ENCODE measurements around the gene AUH.

Gene AUH

DNA sequence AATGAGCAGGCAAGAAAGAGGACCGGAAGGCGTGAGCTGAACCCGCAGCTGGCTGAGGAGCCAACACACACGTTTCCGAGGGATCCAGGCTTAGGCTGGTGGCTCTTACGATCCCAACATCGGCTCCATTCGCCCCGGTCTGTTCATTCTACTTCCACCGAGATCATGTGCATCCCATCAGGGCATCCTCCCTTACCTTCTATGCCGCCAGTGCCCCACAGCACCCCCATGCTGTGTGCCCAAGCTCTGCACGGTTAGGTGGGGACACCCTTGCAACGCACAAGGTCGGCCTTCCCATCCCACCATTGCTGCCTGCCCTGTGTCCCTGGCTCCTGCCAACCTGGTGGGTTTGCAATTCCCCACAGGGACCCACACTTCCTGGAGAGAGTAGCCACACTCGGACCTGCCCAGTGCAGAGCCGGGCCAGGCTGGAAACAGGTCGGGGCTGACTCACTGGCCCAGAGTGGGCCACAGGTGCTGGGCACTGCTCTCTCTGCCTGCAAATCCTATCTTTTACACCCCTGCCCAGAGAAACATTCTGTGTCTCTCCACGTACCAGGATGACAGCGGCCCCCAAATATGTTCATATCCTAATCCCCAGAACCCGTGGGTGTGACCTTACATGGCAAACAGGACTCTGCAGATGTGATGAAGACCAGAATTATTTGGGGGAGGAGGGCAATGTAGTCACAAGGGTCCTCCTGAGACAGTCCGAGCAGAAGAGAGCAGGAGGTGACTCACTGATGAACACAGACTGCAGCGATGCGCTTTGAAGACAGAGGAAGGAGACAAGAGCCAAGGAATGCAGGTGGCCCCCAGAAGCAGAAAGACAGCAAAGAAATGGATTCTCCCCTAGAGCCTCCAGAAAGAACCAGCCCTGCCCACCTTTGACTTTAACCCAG, 182.2 kb downstream of the AUH start:
- Histone ChIP-seq H3K27me3 (ENCODE audit: control insufficient read depth in 1 of 2, insufficient read depth in 2 of 2, low read length in 2 of 2) (no peaks in the 10 kb centered on the region), H3K4me3 (ENCODE audit: low read length in 2 of 2) (no peak overlapping the region), H3K36me3 (ENCODE audit: control insufficient read depth in 2 of 2, insufficient read depth in 2 of 2, low read length in 2 of 2) (no peaks in the 10 kb centered on the region), H3K9ac (ENCODE audit: low read length in 2 of 2) (no peak overlapping the region), H3K27ac (ENCODE audit: low read length) (no peak overlapping the region), H3K4me1 (ENCODE audit: control insufficient read depth, insufficient read depth, low read length) (no peaks in the 10 kb centered on the region), H3K9me3 (ENCODE audit: control insufficient read depth in 2 of 2, low read length in 2 of 2) (no peaks in the 10 kb centered on the region)

DNA sequence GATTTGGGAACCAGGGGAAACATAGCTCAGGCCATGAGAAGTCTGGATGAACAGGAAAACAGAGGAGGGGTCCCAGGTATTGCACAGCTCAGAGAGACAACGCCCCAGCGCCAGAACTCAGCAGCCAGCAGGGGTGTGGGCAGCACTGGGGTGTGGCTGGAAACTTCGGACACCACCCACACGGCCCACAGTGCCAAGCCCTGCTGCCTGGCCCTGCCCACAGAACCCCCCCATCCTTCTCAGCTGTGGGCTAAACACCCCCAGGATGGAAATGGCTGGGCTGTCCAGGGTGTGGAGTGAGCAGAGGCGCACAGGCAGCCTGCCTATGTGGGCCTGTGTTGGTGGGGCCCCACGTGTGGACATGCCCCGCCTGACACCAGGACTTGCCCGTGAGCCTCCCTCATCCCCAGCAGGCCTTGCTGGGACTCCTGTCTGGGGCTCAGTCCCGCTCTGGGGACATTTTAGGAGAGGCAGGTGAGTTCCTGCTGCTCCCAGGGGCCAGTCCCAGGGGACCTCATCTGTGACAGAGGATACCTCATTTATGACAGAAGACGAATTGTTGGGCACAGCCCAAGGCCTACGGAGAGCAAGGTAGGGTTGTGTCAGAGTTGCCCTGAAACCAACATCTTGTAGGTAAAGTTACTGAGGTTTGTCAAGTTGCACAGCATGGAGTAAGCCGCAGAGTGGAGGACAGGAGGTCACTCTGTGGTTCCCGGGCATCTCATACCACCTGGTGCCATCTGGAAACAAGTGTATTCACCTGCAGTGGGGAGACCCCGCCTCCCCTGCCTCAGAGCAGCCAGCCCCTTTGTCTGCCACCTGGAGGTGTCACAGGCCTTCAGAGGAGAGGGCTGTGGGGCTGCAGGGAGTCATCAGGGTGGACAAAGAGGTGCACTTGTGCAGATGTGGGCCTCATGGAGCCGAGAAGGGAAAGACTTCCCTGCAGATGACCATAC, 183.2 kb downstream of the AUH start:
- Histone ChIP-seq H3K27ac (ENCODE audit: low read length) (no peak overlapping the region), H3K4me1 (ENCODE audit: control insufficient read depth, insufficient read depth, low read length) (no peaks in the 10 kb centered on the region), H3K36me3 (ENCODE audit: control insufficient read depth in 2 of 2, insufficient read depth in 2 of 2, low read length in 2 of 2) (no peaks in the 10 kb centered on the region), H3K9ac (ENCODE audit: low read length in 2 of 2) (no peak overlapping the region), H3K27me3 (ENCODE audit: control insufficient read depth in 1 of 2, insufficient read depth in 2 of 2, low read length in 2 of 2) (no peaks in the 10 kb centered on the region), H3K4me3 (ENCODE audit: low read length in 2 of 2) (no peak overlapping the region), H3K9me3 (ENCODE audit: control insufficient read depth in 2 of 2, low read length in 2 of 2) (no peaks in the 10 kb centered on the region)

DNA sequence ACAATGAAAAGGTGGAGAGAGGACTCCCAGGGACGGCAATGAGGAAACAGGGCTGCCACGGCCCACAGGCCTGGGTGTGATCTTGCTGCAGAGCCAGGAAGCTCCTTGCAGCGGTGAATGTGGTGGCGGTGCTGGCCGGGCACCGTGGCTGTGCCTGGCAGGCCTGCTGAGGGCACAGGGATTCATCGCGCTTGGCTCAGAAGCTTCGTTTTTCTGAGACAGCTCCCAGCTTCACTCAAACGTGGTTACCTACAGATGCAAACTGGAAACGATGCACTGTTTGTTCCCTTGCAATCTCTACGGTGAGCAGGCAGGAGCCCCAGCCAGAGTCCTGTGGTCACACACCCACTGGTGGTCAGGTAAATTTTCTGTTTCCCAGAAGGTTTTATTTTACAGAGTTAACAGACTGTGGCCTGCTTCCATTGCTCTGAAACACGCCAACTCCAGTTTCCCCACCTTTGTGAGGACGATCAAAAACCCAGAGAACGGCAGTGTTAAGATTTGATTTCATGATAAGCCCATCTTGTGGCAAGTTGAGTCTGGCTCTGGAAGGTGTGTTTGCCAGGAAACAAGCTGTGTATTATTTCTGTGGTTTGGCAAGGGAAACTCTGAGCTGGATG, 183.9 kb downstream of the AUH start:
- Histone ChIP-seq H3K4me1 (ENCODE audit: control insufficient read depth, insufficient read depth, low read length) (no peaks in the 10 kb centered on the region), H3K36me3 (ENCODE audit: control insufficient read depth in 2 of 2, insufficient read depth in 2 of 2, low read length in 2 of 2) (no peaks in the 10 kb centered on the region), H3K9ac (ENCODE audit: low read length in 2 of 2) (no peak overlapping the region), H3K9me3 (ENCODE audit: control insufficient read depth in 2 of 2, low read length in 2 of 2) (no peaks in the 10 kb centered on the region), H3K27me3 (ENCODE audit: control insufficient read depth in 1 of 2, insufficient read depth in 2 of 2, low read length in 2 of 2) (no peaks in the 10 kb centered on the region), H3K4me3 (ENCODE audit: low read length in 2 of 2) (no peak overlapping the region), H3K27ac (ENCODE audit: low read length) (no peak overlapping the region)

DNA sequence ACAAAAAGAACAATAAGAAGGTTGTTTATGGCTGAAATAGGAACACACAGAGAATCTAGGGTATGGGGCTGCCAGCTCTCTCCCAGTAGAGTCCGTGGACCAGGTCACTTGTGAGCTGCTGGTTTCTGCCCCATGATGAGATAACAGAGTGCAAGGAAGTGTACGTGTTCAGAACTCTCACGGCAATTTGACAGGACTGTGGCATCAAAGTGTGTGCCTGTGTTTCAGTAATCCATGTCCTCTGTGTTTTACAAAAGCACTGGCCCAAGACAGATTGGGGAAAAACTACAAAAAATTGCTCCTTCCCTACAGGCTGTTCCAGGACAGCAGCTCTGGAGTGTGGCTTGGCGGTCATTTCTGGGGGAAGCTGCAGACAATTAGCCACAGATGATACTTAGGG, 184.6 kb downstream of the AUH start:
- no peak overlapping the region for H3K9ac ChIP-seq (ENCODE audit: low read length in 2 of 2)
- no peaks in the 10 kb centered on the region for H3K36me3 ChIP-seq (ENCODE audit: control insufficient read depth in 2 of 2, insufficient read depth in 2 of 2, low read length in 2 of 2)
- H3K4me1 ChIP-seq (ENCODE audit: control insufficient read depth, insufficient read depth, low read length), result no peaks in the 10 kb centered on the region
- no peak overlapping the region for H3K4me3 ChIP-seq (ENCODE audit: low read length in 2 of 2)
- no peaks in the 10 kb centered on the region for H3K9me3 ChIP-seq (ENCODE audit: control insufficient read depth in 2 of 2, low read length in 2 of 2)
- H3K27ac ChIP-seq (ENCODE audit: low read length), result no peak overlapping the region
- no peaks in the 10 kb centered on the region for H3K27me3 ChIP-seq (ENCODE audit: control insufficient read depth in 1 of 2, insufficient read depth in 2 of 2, low read length in 2 of 2)

DNA sequence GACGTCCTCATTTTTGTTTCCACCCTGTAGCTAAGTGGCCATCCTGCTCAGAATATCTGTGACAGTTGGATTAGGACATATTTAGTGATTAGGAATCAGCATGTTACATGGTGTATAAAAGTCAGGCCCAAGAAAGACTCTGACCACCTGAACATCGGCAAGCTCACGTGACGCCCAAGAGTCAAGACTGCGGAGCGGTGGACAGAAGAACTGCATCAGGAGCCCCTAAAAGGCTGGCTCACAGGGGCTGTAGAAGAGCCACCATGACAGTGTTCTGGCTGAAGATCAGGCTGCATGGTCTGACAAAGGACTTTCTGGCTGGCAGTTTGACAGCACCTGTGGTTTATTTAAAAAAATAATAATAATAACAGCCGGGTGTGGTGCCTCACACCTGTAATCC, 185.3 kb downstream of the AUH start:
- Histone ChIP-seq H3K9ac (ENCODE audit: low read length in 2 of 2) (no peak overlapping the region), H3K4me3 (ENCODE audit: low read length in 2 of 2) (no peak overlapping the region), H3K36me3 (ENCODE audit: control insufficient read depth in 2 of 2, insufficient read depth in 2 of 2, low read length in 2 of 2) (no peaks in the 10 kb centered on the region), H3K27me3 (ENCODE audit: control insufficient read depth in 1 of 2, insufficient read depth in 2 of 2, low read length in 2 of 2) (no peaks in the 10 kb centered on the region), H3K27ac (ENCODE audit: low read length) (no peak overlapping the region), H3K9me3 (ENCODE audit: control insufficient read depth in 2 of 2, low read length in 2 of 2) (no peaks in the 10 kb centered on the region), H3K4me1 (ENCODE audit: control insufficient read depth, insufficient read depth, low read length) (no peaks in the 10 kb centered on the region)

DNA sequence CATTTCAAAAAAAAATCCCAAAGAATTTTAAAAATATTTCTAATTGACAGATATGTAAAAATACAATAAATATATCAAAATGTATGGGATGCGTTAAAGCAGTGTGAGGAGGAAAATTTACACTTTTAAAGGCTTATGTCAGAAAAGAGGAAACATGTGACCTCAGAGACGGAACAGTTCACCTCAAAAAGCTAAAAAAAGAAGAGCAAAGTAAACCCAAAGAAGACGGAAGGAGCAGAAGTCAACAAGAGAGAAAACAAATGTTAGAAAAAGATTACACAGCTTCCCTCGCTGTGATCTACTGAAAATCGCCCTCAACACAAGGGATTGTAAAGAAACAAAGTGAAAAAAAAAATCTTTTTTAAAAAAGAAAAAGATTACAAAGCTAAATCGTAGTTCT, 186.9 kb downstream of the AUH start:
- no peaks in the 10 kb centered on the region for H3K36me3 ChIP-seq (ENCODE audit: control insufficient read depth in 2 of 2, insufficient read depth in 2 of 2, low read length in 2 of 2)
- H3K4me1 ChIP-seq (ENCODE audit: control insufficient read depth, insufficient read depth, low read length), result no peaks in the 10 kb centered on the region
- H3K27me3 ChIP-seq (ENCODE audit: control insufficient read depth in 1 of 2, insufficient read depth in 2 of 2, low read length in 2 of 2), result no peaks in the 10 kb centered on the region
- no peak overlapping the region for H3K27ac ChIP-seq (ENCODE audit: low read length)
- H3K9ac ChIP-seq (ENCODE audit: low read length in 2 of 2), result no peak overlapping the region
- H3K4me3 ChIP-seq (ENCODE audit: low read length in 2 of 2), result no peak overlapping the region
- no peaks in the 10 kb centered on the region for H3K9me3 ChIP-seq (ENCODE audit: control insufficient read depth in 2 of 2, low read length in 2 of 2)

DNA sequence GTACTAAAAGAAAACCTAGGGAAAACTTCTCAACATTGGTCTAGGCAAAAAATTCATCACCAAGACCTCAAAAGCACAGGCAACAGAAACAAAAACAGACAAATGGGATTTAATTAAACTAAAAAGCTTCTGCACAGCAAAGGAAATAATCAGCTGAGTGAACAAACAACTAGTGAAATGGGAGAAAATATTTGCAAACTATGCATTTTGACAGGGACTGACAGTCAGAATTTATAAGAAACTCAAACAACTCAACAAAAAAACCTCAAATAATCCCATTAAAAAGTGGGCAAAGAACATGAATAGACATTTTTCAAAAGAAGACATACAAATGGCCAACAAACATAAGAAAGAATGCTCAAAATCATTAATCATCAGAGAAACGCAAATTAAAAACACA, 189.4 kb downstream of the AUH start:
- Histone ChIP-seq H3K9ac (ENCODE audit: low read length in 2 of 2) (no peak overlapping the region), H3K4me3 (ENCODE audit: low read length in 2 of 2) (no peak overlapping the region), H3K27me3 (ENCODE audit: control insufficient read depth in 1 of 2, insufficient read depth in 2 of 2, low read length in 2 of 2) (no peaks in the 10 kb centered on the region), H3K4me1 (ENCODE audit: control insufficient read depth, insufficient read depth, low read length) (no peaks in the 10 kb centered on the region), H3K9me3 (ENCODE audit: control insufficient read depth in 2 of 2, low read length in 2 of 2) (peaks cover 0 to 2% of the 10 kb centered on the region in 2 donors), H3K36me3 (ENCODE audit: control insufficient read depth in 2 of 2, insufficient read depth in 2 of 2, low read length in 2 of 2) (no peaks in the 10 kb centered on the region), H3K27ac (ENCODE audit: low read length) (no peak overlapping the region)

DNA sequence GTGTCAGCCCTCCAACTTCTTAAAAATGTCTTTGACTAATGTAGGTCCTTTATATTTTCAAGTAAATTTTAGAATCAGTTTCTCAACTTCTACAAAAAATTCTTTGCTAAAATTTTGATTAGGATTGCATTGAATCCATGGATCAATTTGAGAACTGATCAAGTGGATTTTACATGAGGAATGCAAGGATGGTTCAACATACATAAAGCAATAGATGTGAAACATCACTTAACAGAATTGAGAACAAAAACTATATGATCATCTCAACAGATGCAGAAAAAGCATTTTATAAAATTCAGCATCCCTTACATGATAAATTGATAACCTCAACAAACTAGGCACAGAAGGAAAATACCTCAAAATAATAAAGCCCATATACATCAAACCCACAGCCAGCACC, 190.8 kb downstream of the AUH start:
- Histone ChIP-seq H3K9me3 (ENCODE audit: control insufficient read depth in 2 of 2, low read length in 2 of 2) (peaks cover 0 to 2% of the 10 kb centered on the region in 2 donors), H3K4me1 (ENCODE audit: control insufficient read depth, insufficient read depth, low read length) (no peaks in the 10 kb centered on the region), H3K27me3 (ENCODE audit: control insufficient read depth in 1 of 2, insufficient read depth in 2 of 2, low read length in 2 of 2) (no peaks in the 10 kb centered on the region), H3K9ac (ENCODE audit: low read length in 2 of 2) (no peak overlapping the region), H3K36me3 (ENCODE audit: control insufficient read depth in 2 of 2, insufficient read depth in 2 of 2, low read length in 2 of 2) (no peaks in the 10 kb centered on the region), H3K27ac (ENCODE audit: low read length) (no peak overlapping the region), H3K4me3 (ENCODE audit: low read length in 2 of 2) (no peak overlapping the region)

DNA sequence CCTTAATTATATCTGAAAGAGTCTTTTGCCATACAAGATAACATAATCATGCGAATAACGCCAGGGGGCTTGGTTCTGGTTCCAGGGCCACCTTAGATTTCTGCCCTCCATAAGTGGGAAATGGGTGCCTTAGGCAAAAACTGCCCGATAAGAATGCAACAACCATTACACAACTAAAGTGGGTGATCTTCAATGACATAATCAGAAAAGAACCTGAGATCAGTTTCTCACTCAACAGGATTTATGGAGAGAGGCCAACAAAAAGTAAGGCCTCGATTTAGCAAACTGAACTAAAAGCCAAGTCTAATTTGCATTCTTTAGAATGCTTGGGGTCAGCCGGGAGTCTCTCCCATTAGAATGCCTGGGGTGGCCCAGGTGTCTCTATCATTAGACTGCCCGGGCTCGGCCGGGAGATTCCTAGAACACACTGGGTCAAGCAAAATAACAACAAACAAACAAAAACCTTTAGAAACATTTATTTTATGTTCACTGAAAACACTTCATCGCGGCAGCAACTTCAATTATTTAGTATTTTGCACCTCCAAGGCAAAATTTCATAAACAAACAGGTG, 194.8 kb downstream of the AUH start:
- Histone ChIP-seq H3K9ac (ENCODE audit: low read length in 2 of 2) (no peak overlapping the region), H3K27ac (ENCODE audit: low read length) (no peak overlapping the region), H3K36me3 (ENCODE audit: control insufficient read depth in 2 of 2, insufficient read depth in 2 of 2, low read length in 2 of 2) (no peaks in the 10 kb centered on the region), H3K4me3 (ENCODE audit: low read length in 2 of 2) (no peak overlapping the region), H3K9me3 (ENCODE audit: control insufficient read depth in 2 of 2, low read length in 2 of 2) (peaks cover 0 to 2% of the 10 kb centered on the region in 2 donors), H3K27me3 (ENCODE audit: control insufficient read depth in 1 of 2, insufficient read depth in 2 of 2, low read length in 2 of 2) (no peaks in the 10 kb centered on the region), H3K4me1 (ENCODE audit: control insufficient read depth, insufficient read depth, low read length) (no peaks in the 10 kb centered on the region)

DNA sequence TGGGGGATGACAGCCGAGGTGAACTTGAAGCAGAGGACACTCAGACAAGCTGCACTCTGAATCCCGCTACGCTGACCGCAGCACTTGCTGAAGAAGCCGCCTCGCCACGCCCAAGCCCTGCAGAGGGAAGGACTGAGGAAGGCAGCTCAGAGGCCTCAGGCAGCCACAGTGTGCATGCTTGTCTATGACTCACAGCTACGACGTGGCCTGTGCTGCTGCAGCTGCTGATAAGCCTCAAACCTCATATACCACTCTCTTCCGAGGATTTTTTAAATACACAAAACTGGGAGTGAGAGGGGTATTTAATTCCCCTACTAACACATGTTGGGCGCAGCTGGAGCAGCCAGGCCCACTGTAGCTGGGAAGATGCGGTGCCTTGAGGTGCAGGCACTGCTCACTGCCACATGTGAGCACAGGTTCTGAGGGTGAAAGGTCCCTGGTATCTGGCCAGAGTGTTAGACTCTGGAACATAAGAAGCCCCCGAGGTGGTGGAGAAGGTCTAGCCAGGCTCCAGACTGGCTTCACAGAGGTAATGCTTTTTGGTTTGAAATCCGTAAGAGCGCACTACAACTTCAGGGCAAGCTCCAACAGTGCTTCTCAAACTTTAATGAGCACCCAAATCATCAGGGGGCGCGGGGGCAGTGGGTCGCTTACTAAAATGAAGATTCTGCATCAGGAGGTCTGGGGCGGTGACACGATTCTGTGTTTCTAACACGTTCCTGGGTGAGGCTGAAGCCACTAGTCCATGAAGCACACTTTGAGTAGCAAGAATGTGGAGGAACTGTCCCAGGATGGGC, 196.8 kb downstream of the AUH start:
- Histone ChIP-seq H3K27me3 (ENCODE audit: control insufficient read depth in 1 of 2, insufficient read depth in 2 of 2, low read length in 2 of 2) (no peaks in the 10 kb centered on the region), H3K9me3 (ENCODE audit: control insufficient read depth in 2 of 2, low read length in 2 of 2) (peaks cover 0 to 2% of the 10 kb centered on the region in 2 donors), H3K4me3 (ENCODE audit: low read length in 2 of 2) (no peak overlapping the region), H3K9ac (ENCODE audit: low read length in 2 of 2) (no peak overlapping the region), H3K36me3 (ENCODE audit: control insufficient read depth in 2 of 2, insufficient read depth in 2 of 2, low read length in 2 of 2) (no peaks in the 10 kb centered on the region), H3K4me1 (ENCODE audit: control insufficient read depth, insufficient read depth, low read length) (no peaks in the 10 kb centered on the region), H3K27ac (ENCODE audit: low read length) (no peak overlapping the region)

Measured in stomach smooth muscle (tissue), 2 donors.